GM18517 (cell line): ENCODE data around the gene ALG12.

Experiments used
- ATAC-seq: cut with Tn5 transposase; IDR thresholded peaks from one replicate; pipeline ENCODE4 v1.9.1; 2021; ENCODE audit warnings: mild to moderate bottlenecking, moderate library complexity; ENCODE audit not compliant: unreplicated experiment

ALG12 gene

GRCh38 chr22:49913446-49913845, 4.8 kb downstream of the ALG12 start:
- no peak for ATAC-seq

GRCh38 chr22:49913026-49913425, 5.2 kb downstream of the ALG12 start:
- ATAC-seq: no peak

- ATAC-seq: no peak
Measured at GRCh38 chr22:49911881-49912625, 6.2 kb downstream of the ALG12 start.

GRCh38 chr22:49910229-49911155, 7.7 kb downstream of the ALG12 start:
- no peak for ATAC-seq

GRCh38 chr22:49909476-49910205, 8.6 kb downstream of the ALG12 start:
- no peak for ATAC-seq

- no peak for ATAC-seq
Measured at GRCh38 chr22:49907807-49908206, 10.4 kb downstream of the ALG12 start.

- no peak for ATAC-seq
Measured at GRCh38 chr22:49906799-49907290, 11.4 kb downstream of the ALG12 start.

- ATAC-seq: no peak
Measured at GRCh38 chr22:49906071-49906798, 12.0 kb downstream of the ALG12 start.

- no peak for ATAC-seq
Measured at GRCh38 chr22:49905465-49905864, 12.8 kb downstream of the ALG12 start.

- no peak for ATAC-seq
Measured at GRCh38 chr22:49904040-49904369, 14.2 kb downstream of the ALG12 start.

- ATAC-seq: no peak
Measured at GRCh38 chr22:49903322-49904039, 14.8 kb downstream of the ALG12 start.

GRCh38 chr22:49901457-49901856, 16.8 kb downstream of the ALG12 start:
- ATAC-seq: no peak

- ATAC-seq: no peak
Measured at GRCh38 chr22:49900441-49901230, 17.6 kb downstream of the ALG12 start.

- ATAC-seq: no peak
Measured at GRCh38 chr22:49899530-49899929, 18.7 kb downstream of the ALG12 start.

GRCh38 chr22:49897015-49897684, 21.1 kb downstream of the ALG12 start:
- no peak for ATAC-seq

- ATAC-seq: no peak
Measured at GRCh38 chr22:49896201-49896600, 22.0 kb downstream of the ALG12 start.

GRCh38 chr22:49894322-49895054, 23.8 kb downstream of the ALG12 start:
- ATAC-seq: no peak

GRCh38 chr22:49893025-49893424, 25.2 kb downstream of the ALG12 start:
- ATAC-seq: no peak
